ENCODE results near the gene CAPZB.

CAPZB gene

GRCh38 chr1:19381261-19381660 lies 104.1 kb downstream of the CAPZB start:
- DNase-seq, result no peak

- DNase-seq, result no peak
Observed at GRCh38 chr1:19377812-19378718, 107.3 kb downstream of the CAPZB start.

GRCh38 chr1:19376428-19377372 lies 108.6 kb downstream of the CAPZB start:
- no peak for DNase-seq

GRCh38 chr1:19375631-19376400 lies 109.5 kb downstream of the CAPZB start:
- no peak for DNase-seq

- no peak for DNase-seq
Observed at GRCh38 chr1:19374926-19375325, 110.4 kb downstream of the CAPZB start.

- DNase-seq, result no peak
Observed at GRCh38 chr1:19374083-19374801, 111.1 kb downstream of the CAPZB start.

GRCh38 chr1:19373211-19374082 lies 111.9 kb downstream of the CAPZB start:
- no peak for DNase-seq

- DNase-seq, result no peak
Observed at GRCh38 chr1:19372602-19373001, 112.7 kb downstream of the CAPZB start.

GRCh38 chr1:19372136-19372514 lies 113.2 kb downstream of the CAPZB start:
- DNase-seq, result no peak

GRCh38 chr1:19371226-19372135 lies 113.9 kb downstream of the CAPZB start:
- no peak for DNase-seq

GRCh38 chr1:19370453-19371170 lies 114.7 kb downstream of the CAPZB start:
- DNase-seq, result no peak

GRCh38 chr1:19369396-19370090 lies 115.8 kb downstream of the CAPZB start:
- no peak for DNase-seq

GRCh38 chr1:19368964-19369363 lies 116.4 kb downstream of the CAPZB start:
- DNase-seq, result no peak

GRCh38 chr1:19368050-19368449 lies 117.3 kb downstream of the CAPZB start:
- no peak for DNase-seq

- DNase-seq, result no peak
Observed at GRCh38 chr1:19367584-19368041, 117.7 kb downstream of the CAPZB start.

GRCh38 chr1:19366599-19367536 lies 118.5 kb downstream of the CAPZB start:
- DNase-seq, result no peak

- no peak for DNase-seq
Observed at GRCh38 chr1:19365721-19366120, 119.6 kb downstream of the CAPZB start.

Data from SW 1271 (cell line).